GM19395 (cell line): ENCODE measurements around the gene RINL.
A peak's percentile ranks its signal among the peaks of the same experiment; 100 is the strongest.
"Not testable (repeated sequence)": the region's sequence is repeated elsewhere in the genome, so short reads cannot be mapped to it uniquely, and the experiment has no call there.

ENCODE experiments used
- ATAC-seq: cut with Tn5 transposase; IDR thresholded peaks from one replicate; pipeline ENCODE4 v1.9.1; 2021; ENCODE audit warnings: mild to moderate bottlenecking, moderate library complexity; ENCODE audit not compliant: unreplicated experiment

RINL gene

DNA sequence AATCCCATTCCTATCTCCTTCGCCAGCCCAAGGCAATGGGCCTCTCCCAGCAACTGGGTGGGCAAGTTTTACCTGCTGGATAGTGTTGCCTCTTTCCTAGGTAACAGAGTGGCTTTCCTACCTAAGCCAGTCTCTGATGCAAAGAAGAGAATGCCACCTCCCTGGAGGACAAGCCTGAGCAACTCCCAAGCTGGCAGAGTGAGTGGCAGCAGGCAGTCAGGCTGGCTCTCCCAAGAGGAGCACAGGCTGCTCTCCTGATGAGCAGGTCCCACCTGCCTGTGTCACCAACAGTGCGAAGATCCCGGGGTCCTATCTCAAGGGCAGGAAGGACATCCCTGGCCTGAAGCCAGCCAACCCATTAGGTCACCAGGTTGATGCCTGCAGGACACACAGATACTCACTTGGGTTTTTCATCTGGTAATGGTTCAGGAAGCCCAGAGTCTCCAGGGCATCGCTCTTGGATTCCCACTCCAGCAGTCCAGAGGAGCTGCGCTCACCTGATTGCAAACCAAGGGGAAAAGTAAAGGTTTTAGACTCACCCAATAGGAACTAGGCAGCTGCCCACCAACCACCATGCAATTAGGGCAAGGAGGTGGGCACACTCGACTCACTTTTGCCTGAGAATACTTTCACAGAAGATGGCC, 41.0 kb downstream of the RINL start:
- ATAC-seq = no peak

DNA sequence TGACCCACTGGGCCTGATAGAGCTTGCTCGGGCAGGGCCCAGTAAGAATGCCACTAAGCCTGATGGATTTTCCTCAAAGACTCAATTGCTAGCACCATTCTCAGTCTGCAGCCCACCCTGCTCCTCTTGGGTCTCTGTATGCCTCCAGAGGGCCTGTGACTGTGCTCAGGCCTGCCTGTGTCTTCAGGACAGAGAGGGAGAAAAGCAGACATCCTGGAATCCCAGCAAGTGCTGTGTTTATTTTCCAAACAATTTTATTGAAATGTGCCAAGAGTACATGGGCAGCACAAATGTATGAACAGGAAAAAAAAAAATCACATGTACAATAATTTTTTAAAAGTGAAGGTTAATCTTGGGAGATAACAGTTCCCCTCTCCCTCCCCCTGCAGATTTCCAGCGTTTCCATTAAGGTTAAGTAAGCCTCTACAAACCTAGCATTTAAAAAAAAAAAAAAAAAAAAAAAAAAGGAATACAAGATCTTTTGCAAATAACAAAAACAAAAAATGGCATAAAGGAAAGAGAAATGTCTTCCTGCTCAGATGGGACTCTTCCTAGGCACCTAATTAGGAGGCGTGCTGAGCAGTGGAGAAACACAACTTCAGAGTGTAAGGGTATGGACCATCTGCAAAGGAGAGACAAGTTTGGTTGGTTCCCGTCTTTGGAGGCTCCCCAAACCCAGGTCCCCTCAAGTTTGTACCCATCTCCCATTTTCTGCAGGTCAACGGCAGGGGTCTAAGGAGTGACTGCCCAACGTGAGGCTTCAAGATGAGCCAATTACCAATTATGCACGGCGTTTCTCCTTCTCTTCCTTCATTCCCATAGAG, 41.7 kb downstream of the RINL start:
- ATAC-seq = no peak

DNA sequence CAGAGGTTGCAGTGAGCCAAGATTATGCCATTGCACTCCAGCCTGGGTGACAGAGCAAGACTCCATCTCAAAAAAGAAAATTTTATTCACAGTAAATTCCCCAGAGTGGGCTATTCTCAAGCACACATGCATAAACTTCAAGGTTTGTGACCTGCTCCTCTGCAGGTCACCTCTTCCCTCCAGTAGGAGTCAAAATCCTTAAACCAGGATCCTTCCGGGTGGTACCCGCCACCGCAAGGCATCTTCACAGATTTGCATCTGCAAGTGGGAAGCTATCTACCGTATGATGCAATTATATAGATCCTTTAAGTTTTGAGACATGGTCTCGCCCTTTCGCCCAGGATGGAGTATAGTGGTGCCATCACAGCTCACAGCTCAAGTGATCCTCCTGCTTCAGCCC, 43.5 kb downstream of the RINL start:
- no peak for ATAC-seq

DNA sequence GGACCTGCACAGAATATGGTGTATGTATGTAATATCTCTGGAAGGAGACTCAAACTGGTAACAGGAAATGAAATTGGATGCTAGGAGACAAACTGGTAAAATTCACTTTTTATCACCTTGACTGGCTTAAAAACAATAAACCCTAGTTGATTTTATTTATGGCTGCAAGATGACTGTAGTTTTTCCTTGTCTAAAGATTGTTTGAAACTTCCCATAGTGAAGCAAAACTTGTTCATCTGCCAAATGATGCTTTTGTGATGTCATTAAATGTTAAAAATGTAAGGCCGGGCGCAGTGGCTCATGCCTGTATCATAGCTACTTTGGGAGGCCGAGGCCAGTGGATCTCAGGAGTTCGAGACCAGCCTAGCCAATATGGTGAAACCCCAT, 44.0 kb downstream of the RINL start:
- no peak for ATAC-seq

DNA sequence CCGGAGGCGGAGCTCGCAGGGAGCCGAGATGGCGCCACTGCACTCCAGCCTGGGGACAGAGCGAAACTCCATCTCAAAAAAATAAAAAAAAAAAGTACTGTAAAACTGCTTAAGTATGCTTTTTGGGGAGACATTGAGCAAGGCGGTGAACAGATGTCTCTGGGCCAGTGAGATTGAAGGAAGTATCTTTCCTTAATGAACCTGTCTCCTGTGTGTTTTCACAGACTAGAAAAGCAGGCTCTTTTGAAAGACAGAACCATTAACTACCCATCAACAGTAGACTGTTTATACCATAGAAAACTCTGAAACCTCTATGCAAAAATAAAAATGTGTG, 45.0 kb downstream of the RINL start:
- ATAC-seq = no peak

DNA sequence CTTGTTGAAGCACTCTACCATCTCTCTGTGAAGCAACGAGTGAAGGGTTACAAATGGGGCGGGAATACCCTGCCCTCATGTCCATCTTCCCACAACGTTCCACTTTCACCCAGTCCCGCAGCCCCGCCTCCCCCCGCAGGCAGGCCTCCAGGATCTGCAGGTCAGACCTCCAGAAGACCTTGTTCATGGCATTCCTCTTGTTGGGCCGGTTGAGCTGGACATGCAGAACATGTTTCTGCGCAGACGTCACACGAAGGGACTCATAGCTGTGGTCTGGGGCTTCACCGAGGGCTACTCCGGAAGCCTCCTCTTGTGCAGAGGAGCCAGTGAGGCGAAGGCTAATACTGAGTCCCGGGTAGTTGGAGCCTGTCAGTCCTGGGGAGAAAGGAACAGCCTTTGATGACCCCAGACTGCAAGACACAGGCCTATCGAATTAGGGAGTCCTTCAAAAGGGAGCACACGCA, 46.9 kb downstream of the RINL start:
- peak; percentile 37 for ATAC-seq

DNA sequence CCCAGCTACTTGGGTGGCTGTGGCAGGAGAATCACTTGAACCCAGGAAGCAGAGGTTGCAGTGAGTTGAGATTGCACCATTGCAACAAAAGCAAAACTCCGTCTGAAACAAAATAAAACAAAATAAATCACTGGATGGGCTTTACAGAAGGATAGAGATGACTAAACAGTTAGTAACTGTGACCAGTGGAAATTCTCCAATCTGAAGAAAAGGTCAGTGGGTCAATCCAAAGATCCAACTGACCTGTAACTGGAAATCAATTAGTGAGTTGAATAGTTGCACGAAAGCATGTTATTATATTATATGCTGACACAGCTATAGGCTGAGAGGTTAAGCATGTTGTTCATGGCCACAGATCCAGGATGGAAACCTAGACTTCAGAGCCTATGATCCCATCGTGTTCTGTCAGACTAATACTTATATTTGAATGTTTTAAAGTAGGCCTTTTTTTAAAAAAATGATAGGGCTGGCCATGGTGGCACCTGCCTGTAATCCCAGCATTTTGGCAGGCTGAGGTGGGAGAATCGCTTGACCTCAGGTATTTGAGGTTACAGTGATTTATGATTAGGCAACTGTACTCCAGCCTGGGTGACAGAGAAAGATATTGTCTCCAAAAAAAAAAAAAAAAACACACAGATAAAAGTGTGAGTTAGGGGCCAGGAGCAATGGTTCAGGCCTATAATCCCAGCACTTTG, 47.9 kb downstream of the RINL start:
- ATAC-seq = no peak

DNA sequence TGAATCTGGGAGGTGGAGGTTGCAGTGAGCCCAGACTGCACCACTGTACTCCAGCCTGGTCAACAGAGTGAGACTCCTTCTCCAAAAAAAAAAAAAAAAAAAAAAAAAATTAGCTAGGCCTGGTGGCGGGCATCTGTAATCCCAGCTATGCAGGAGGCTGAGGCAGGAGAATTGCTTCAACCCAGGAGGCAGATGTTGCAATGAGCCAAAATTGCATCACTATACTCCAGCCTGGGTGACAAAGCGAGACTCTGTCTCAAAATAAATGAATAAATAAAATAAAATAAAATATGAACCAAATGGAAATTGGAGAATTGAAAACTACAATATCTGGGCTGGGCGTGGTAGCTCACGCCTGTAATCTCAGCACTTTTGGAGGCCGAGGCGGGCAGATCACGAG, 48.9 kb downstream of the RINL start:
- not testable (repeated sequence) for ATAC-seq

DNA sequence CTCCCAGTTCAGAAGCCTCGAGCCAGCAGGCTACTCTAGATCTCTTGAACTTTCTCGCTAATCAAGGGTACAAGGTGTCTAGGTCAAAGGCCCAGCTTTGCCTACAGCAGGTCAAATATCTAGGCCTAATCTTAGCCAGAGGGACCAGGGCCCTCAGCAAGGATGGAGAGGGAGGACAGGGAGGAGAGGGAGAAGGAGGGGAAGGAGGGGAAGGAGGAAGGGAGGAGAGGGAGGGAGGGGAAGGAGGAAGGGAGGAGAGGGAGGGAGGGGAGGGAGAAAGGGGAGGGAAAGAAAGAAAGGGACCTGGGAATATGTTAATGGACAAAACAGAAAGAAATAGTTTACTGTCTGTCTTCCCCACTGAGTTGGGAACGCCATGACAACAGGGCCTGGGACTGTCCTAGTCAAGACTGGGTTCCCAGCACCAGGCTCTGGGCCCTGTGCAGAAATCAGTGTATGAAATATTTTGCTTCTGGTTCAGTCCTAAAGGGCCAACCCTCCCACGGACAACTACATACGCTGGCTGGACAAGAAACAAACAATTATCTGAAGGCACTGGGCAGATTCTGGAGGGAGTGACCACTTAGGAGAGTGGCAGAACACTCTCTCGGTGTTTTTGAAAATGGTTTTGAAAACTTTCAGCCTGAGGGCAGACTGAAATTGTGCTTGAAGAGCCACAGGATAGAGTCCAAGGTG, 51.1 kb downstream of the RINL start:
- ATAC-seq = no peak

DNA sequence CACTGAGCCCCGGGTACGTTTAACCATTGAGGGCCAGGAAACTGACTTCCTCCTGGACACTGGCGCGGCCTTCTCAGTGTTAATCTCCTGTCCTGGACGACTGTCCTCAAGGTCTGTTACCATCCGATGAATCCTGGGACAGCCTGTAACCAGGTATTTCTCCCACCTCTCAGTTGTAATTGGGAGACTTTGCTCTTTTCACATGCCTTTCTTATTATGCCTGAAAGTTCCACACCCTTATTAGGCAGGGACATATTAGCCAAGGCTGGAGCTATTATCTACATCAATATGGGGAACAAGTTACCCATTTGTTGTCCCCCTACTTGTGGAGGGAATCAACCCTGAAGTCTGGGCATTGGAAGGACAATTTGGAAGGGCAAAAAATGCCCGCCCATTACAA, 52.1 kb downstream of the RINL start:
- not testable (repeated sequence) for ATAC-seq

DNA sequence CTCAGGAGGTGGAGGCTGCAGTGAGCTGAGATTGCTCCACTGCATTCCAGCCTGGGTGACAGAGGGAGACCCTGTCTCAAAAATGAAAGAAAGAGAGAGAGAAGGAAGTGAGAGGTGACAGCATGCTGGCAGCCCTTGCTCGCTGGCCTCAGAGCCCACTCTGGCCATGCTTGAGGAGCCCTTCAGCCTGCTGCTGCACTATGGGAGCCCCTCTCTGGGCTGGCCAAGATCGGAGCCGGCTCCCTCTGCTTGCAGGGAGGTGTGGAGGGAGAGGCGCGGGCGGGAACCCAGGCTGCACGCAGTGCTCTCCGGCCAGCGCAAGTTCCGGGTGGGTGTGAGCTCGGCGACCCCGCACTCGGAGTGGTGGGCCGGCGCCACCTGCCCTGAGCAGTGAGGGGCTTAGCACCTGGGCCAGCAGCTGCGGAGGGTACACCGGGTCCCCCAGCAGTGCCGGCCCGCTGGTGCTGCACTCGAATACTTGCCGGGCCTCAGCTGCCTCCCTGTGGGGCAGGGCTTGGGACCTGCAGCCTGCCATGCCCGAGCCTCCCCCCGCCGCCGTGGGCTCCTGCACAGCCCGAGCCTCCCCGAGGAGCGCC, 56.7 kb downstream of the RINL start:
- ATAC-seq = not testable (repeated sequence)

DNA sequence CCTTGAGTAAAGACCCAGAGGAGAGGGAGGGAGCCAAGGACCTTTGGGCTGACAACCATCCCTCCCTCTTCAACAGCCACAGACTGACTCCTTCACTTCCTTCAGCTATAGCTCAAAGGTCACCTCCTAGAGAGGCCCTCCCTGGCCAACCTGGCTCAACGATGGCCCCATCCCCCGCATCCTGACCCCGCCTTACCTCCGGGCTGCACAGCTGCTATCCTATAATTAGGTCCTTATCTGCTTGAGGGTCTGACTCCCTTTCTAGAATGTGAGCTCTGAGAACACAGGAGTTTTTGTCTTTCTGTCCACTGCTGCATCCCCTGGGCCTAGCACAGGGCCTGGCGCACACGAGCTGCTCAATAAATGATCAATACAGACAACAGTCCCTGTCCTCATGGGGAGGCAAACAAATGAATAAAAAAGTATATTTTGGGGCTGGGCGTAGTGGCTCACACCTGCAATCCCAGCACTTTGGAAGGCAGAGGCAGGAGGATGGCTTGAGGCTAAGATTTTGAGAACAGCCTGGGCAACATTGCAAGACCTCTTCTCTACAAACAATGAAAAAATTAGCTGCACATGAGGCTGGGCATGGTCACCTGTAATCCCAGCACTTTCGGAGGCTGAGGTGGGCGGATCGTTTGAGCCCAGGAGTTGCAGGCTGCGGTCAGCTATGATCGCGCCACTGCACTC, 58.7 kb downstream of the RINL start:
- ATAC-seq = no peak
